Astrocyte (in vitro differentiated cells and primary cell): ENCODE data around the gene FILIP1L.

Source experiments
- EZH2 ChIP-seq: IDR thresholded peaks from 2 replicates; pipeline ENCODE4 v1.6.1; 2012; ENCODE audit warnings: mild to moderate bottlenecking, low read length, inconsistent platforms; ENCODE audit not compliant: insufficient read depth
- TF ChIP-seq, protein P1 (sequence below): IDR thresholded peaks from 2 replicates; pipeline ENCODE4 v1.5.1; 2011; ENCODE audit warnings: low read depth, mild to moderate bottlenecking, inconsistent platforms, low read length, moderate library complexity; ENCODE audit not compliant: insufficient read depth

DNA sequence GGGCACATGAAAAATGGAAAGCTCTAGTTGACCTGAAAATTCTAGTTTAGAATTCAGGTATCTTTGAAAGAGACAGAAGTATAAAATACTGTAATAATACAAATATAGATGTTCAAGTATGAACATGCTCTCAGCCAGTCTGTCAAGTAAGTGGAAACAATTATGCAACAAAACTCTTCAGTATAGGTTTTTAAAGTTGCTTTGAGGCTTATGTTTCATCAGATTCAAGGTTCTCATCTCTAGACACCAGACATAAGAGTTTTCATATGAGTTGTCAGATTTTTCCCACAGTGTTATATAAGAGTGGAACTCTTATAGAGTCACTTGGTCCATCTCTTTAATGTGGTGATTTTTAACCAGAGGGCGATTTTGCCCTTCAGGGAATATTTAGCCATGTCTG, 274.7 kb downstream of the FILIP1L start:
- TF ChIP-seq EZH2: no peak
- TF ChIP-seq, protein P1, sequence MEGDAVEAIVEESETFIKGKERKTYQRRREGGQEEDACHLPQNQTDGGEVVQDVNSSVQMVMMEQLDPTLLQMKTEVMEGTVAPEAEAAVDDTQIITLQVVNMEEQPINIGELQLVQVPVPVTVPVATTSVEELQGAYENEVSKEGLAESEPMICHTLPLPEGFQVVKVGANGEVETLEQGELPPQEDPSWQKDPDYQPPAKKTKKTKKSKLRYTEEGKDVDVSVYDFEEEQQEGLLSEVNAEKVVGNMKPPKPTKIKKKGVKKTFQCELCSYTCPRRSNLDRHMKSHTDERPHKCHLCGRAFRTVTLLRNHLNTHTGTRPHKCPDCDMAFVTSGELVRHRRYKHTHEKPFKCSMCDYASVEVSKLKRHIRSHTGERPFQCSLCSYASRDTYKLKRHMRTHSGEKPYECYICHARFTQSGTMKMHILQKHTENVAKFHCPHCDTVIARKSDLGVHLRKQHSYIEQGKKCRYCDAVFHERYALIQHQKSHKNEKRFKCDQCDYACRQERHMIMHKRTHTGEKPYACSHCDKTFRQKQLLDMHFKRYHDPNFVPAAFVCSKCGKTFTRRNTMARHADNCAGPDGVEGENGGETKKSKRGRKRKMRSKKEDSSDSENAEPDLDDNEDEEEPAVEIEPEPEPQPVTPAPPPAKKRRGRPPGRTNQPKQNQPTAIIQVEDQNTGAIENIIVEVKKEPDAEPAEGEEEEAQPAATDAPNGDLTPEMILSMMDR: no peak
